GM12892 (cell line): ENCODE results near the gene MICOS13.

ENCODE experiments used
- POLR2A ChIP-seq: IDR thresholded peaks from 2 replicates; pipeline ENCODE4 v1.6.1; 2011; ENCODE audit warnings: low read depth, low read length, control low read depth
- POLR2AphosphoS5 ChIP-seq: IDR thresholded peaks from 2 replicates; pipeline ENCODE4 v1.6.1; 2011; ENCODE audit warnings: low read depth, low read length, control low read depth
- TAF1 ChIP-seq: IDR thresholded peaks from 2 replicates; pipeline ENCODE4 v1.6.1; 2011; ENCODE audit warnings: low read depth, mild to moderate bottlenecking, control low read depth, low read length, borderline replicate concordance

- TF ChIP-seq POLR2A (no peak), POLR2AphosphoS5 (no peak), TAF1 (no peak)
These were observed 28.1 kb downstream of the MICOS13 start for GRCh38 chr19:5652261-5652660.
